ENCODE results near the gene PIP4K2B.

DNA sequence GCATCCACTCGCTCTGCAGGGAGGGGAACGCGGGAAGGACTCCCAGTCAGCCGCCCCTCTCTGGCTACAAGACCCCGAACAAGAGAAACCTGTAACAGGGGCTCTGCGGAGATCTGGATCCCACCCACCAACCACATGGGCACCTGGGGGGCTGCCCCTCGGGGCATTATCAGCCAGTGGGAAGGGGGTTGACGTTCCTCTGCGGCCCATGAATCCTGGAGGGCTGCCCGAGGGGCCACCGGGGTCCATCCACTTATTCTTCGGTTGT, 49.4 kb downstream of the PIP4K2B start:
- TF ChIP-seq EP300 (IDR thresholded peaks at IDR 0.05; ENCODE audit: low read depth) (no peak), POLR2A (IDR thresholded peaks at IDR 0.05) (no peak), POLR2AphosphoS5 (IDR thresholded peaks at IDR 0.05) (no peak)
- TF ChIP-seq, protein P1, sequence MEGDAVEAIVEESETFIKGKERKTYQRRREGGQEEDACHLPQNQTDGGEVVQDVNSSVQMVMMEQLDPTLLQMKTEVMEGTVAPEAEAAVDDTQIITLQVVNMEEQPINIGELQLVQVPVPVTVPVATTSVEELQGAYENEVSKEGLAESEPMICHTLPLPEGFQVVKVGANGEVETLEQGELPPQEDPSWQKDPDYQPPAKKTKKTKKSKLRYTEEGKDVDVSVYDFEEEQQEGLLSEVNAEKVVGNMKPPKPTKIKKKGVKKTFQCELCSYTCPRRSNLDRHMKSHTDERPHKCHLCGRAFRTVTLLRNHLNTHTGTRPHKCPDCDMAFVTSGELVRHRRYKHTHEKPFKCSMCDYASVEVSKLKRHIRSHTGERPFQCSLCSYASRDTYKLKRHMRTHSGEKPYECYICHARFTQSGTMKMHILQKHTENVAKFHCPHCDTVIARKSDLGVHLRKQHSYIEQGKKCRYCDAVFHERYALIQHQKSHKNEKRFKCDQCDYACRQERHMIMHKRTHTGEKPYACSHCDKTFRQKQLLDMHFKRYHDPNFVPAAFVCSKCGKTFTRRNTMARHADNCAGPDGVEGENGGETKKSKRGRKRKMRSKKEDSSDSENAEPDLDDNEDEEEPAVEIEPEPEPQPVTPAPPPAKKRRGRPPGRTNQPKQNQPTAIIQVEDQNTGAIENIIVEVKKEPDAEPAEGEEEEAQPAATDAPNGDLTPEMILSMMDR (IDR thresholded peaks at IDR 0.05) = no peak
